Muscle layer of colon (tissue), 2 donors: Measurements from ENCODE around the gene ERCC6L.
"Not testable (repeated sequence)": the region's sequence is repeated elsewhere in the genome, so short reads cannot be mapped to it uniquely, and the experiment has no call there.

Experiments used
- H3K27ac ChIP-seq: one replicate; pipeline ENCODE4 v1.7.0; 2013; ENCODE audit warnings: low read depth, mild to moderate bottlenecking, low read length, moderate library complexity
- H3K27me3 ChIP-seq, 2 donors: one replicate each; pipeline ENCODE4 v1.7.0; 2013; ENCODE audit warnings: low read length in 2 of 2, mild to moderate bottlenecking in 2 of 2; ENCODE audit not compliant: insufficient read depth in 2 of 2, control insufficient read depth in 1 of 2
- H3K36me3 ChIP-seq: one replicate; pipeline ENCODE4 v1.7.0; 2013; ENCODE audit warnings: mild to moderate bottlenecking, low read length; ENCODE audit not compliant: insufficient read depth
- H3K4me1 ChIP-seq: one replicate; pipeline ENCODE4 v1.7.0; 2013; ENCODE audit warnings: mild to moderate bottlenecking, low read length; ENCODE audit not compliant: insufficient read depth
- H3K4me3 ChIP-seq, 2 donors: one replicate each; pipeline ENCODE4 v1.7.0; 2013; ENCODE audit warnings: low read length in 2 of 2, low read depth in 1 of 2, mild to moderate bottlenecking in 1 of 2, moderate library complexity in 1 of 2
- H3K9ac ChIP-seq: one replicate; pipeline ENCODE4 v1.7.0; 2013; ENCODE audit warnings: low read length
- H3K9me3 ChIP-seq: one replicate; pipeline ENCODE4 v1.7.0; 2013; ENCODE audit warnings: mild to moderate bottlenecking, low read length
- donor health status: abdominal sarcoma.
- donor health status: Adenocarcinoma of cecum.

The ERCC6L gene

GRCh38 chrX:72245461-72246089, 6.7 kb upstream of the ERCC6L start:
- H3K9me3 ChIP-seq = no peaks in the 10 kb centered on the region
- no peak overlapping the region for H3K27ac ChIP-seq
- H3K4me1 ChIP-seq = no peaks in the 10 kb centered on the region
- H3K4me3 ChIP-seq = no peak overlapping the region
- H3K27me3 ChIP-seq = no peaks in the 10 kb centered on the region
- no peaks in the 10 kb centered on the region for H3K36me3 ChIP-seq
- H3K9ac ChIP-seq = no peak overlapping the region

GRCh38 chrX:72243472-72243871, 4.6 kb upstream of the ERCC6L start:
- Histone ChIP-seq H3K27me3 (no peaks in the 10 kb centered on the region), H3K9me3 (no peaks in the 10 kb centered on the region), H3K36me3 (no peaks in the 10 kb centered on the region), H3K4me1 (no peaks in the 10 kb centered on the region), H3K4me3 (no peak overlapping the region), H3K9ac (no peak overlapping the region), H3K27ac (no peak overlapping the region)

- Histone ChIP-seq H3K4me3 (no peak overlapping the region), H3K9me3 (no peaks in the 10 kb centered on the region), H3K36me3 (no peaks in the 10 kb centered on the region), H3K9ac (no peak overlapping the region), H3K4me1 (no peaks in the 10 kb centered on the region), H3K27ac (no peak overlapping the region), H3K27me3 (no peaks in the 10 kb centered on the region)
Measured at GRCh38 chrX:72240976-72241375, 2.1 kb upstream of the ERCC6L start.

GRCh38 chrX:72238183-72238582, 644 bp downstream of the ERCC6L start:
- peak overlapping the region in 1 of 2 donors; percentile 9 for H3K4me3 ChIP-seq
- no peak overlapping the region for H3K9ac ChIP-seq
- no peak overlapping the region for H3K27ac ChIP-seq
- no peaks in the 10 kb centered on the region for H3K36me3 ChIP-seq
- no peaks in the 10 kb centered on the region for H3K9me3 ChIP-seq
- no peaks in the 10 kb centered on the region for H3K4me1 ChIP-seq
- H3K27me3 ChIP-seq = no peaks in the 10 kb centered on the region

GRCh38 chrX:72236841-72237240, 2.0 kb downstream of the ERCC6L start:
- no peaks in the 10 kb centered on the region for H3K4me1 ChIP-seq
- no peaks in the 10 kb centered on the region for H3K27me3 ChIP-seq
- H3K27ac ChIP-seq = no peak overlapping the region
- no peaks in the 10 kb centered on the region for H3K36me3 ChIP-seq
- H3K4me3 ChIP-seq = no peak overlapping the region
- H3K9me3 ChIP-seq = no peaks in the 10 kb centered on the region
- no peak overlapping the region for H3K9ac ChIP-seq

GRCh38 chrX:72230290-72230689, 8.5 kb downstream of the ERCC6L start:
- Histone ChIP-seq H3K9me3 (no peaks in the 10 kb centered on the region), H3K36me3 (no peaks in the 10 kb centered on the region), H3K4me1 (no peaks in the 10 kb centered on the region), H3K27ac (no peak overlapping the region), H3K27me3 (no peaks in the 10 kb centered on the region), H3K9ac (no peak overlapping the region), H3K4me3 (no peak overlapping the region)

GRCh38 chrX:72220375-72220774, 18.5 kb downstream of the ERCC6L start:
- H3K9me3 ChIP-seq, H3K36me3 ChIP-seq, H3K9ac ChIP-seq, H3K27me3 ChIP-seq, H3K4me3 ChIP-seq, H3K4me1 ChIP-seq, H3K27ac ChIP-seq: not testable (repeated sequence)

- no peaks in the 10 kb centered on the region for H3K36me3 ChIP-seq
- H3K4me1 ChIP-seq = no peaks in the 10 kb centered on the region
- H3K27me3 ChIP-seq = peaks cover 0 to 3% of the 10 kb centered on the region in 2 donors
- no peak overlapping the region for H3K4me3 ChIP-seq
- no peaks in the 10 kb centered on the region for H3K9me3 ChIP-seq
- no peak overlapping the region for H3K27ac ChIP-seq
- H3K9ac ChIP-seq = no peak overlapping the region
Measured at GRCh38 chrX:72216973-72217372, 21.9 kb downstream of the ERCC6L start.

GRCh38 chrX:72208126-72208800, 30.6 kb downstream of the ERCC6L start:
- H3K27me3 ChIP-seq = no peaks in the 10 kb centered on the region
- H3K4me3 ChIP-seq = no peak overlapping the region
- H3K27ac ChIP-seq = no peak overlapping the region
- H3K9ac ChIP-seq = no peak overlapping the region
- H3K9me3 ChIP-seq = no peaks in the 10 kb centered on the region
- H3K36me3 ChIP-seq = peaks cover 5% of the 10 kb centered on the region
- no peaks in the 10 kb centered on the region for H3K4me1 ChIP-seq

GRCh38 chrX:72207366-72207765, 31.5 kb downstream of the ERCC6L start:
- no peaks in the 10 kb centered on the region for H3K27me3 ChIP-seq
- peaks cover 7% of the 10 kb centered on the region for H3K36me3 ChIP-seq
- H3K9me3 ChIP-seq = no peaks in the 10 kb centered on the region
- no peak overlapping the region for H3K9ac ChIP-seq
- H3K27ac ChIP-seq = no peak overlapping the region
- no peaks in the 10 kb centered on the region for H3K4me1 ChIP-seq
- no peak overlapping the region for H3K4me3 ChIP-seq

- Histone ChIP-seq H3K9ac (no peak overlapping the region), H3K9me3 (no peaks in the 10 kb centered on the region), H3K27me3 (no peaks in the 10 kb centered on the region), H3K27ac (no peak overlapping the region), H3K4me3 (no peak overlapping the region), H3K4me1 (no peaks in the 10 kb centered on the region), H3K36me3 (peaks cover 7% of the 10 kb centered on the region)
Measured at GRCh38 chrX:72205706-72206105, 33.1 kb downstream of the ERCC6L start.

- H3K27ac ChIP-seq = no peak overlapping the region
- H3K27me3 ChIP-seq = no peaks in the 10 kb centered on the region
- peaks cover 7% of the 10 kb centered on the region for H3K36me3 ChIP-seq
- no peak overlapping the region for H3K9ac ChIP-seq
- H3K4me3 ChIP-seq = no peak overlapping the region
- no peaks in the 10 kb centered on the region for H3K9me3 ChIP-seq
- H3K4me1 ChIP-seq = no peaks in the 10 kb centered on the region
Measured at GRCh38 chrX:72203421-72203820, 35.4 kb downstream of the ERCC6L start.
